ENCODE data around the gene TRAPPC4.
"Not testable (repeated sequence)": the region's sequence is repeated elsewhere in the genome, so short reads cannot be mapped to it uniquely, and the experiment has no call there.

The TRAPPC4 gene, protein sequence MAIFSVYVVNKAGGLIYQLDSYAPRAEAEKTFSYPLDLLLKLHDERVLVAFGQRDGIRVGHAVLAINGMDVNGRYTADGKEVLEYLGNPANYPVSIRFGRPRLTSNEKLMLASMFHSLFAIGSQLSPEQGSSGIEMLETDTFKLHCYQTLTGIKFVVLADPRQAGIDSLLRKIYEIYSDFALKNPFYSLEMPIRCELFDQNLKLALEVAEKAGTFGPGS

DNA sequence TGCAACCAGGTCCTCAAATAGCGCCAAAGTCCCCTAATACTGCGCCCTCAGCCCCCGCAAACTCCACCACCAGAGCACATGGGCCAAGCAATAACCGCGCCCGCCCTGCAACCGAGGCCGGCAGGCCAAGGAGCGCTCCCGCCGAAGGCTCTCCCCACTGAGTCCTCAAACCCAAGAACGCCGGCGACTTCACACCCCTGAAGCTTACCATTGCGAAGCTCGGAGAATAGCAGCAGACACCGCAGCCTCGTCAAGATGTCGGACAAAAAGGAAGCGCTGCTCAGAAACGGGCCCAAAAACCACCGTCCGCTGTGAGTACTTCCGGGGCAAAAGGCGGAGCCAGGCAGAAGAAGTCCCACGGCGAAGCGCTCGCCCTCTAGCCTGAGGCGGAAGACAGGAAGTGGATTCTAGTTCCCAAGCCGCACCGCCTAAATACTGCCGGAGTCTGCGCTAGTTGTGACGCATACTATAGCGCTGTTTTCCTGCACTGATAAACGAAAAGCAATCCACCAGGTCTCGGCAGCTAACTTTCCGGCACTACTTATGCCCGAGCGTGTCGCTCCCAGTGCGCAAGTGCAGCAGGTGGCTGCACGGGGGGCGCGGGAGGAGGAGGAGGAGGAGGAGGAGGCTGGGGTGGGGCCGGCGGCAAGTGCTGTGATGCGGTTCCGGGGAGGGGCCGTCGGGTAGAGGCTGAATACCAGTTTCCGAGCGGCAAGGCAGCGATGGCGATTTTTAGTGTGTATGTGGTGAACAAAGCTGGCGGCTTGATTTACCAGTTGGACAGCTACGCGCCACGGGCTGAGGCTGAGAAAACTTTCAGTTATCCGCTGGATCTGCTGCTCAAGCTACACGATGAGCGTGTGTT is at the start of gene TRAPPC4, which contains the start of gene RPS25:
Gene TRAPPC4 (plus strand): TSS at position 693 of the 865 bp plus-strand sequence. CDS start 30 bp downstream, at position 723.
Gene RPS25 (minus strand): TSS at position 270 of the 865 bp plus-strand sequence. CDS start 59 bp downstream, at position 211.
- DNase-seq: peak; percentile 58

DNA sequence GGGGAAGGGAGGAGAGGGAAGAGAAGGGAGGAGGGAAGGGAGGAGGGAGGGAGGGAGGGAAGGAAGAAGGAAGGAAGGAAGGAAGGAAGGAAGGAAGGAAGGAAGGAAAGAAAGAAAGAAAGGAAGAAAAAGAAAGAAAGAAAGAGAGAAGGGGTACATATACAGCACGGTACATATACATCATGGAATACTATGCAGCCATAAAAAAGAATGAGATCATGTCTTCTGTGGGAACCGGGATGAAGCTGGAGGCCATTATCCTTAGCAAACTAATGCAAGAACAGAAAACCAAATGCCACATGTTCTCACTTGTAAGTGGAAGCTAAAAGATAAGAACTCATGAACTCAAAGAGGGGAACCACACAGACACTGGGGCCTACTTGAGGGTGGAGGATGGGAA is 49.1 kb upstream of the TRAPPC4 start:
- DNase-seq: not testable (repeated sequence)

DNA sequence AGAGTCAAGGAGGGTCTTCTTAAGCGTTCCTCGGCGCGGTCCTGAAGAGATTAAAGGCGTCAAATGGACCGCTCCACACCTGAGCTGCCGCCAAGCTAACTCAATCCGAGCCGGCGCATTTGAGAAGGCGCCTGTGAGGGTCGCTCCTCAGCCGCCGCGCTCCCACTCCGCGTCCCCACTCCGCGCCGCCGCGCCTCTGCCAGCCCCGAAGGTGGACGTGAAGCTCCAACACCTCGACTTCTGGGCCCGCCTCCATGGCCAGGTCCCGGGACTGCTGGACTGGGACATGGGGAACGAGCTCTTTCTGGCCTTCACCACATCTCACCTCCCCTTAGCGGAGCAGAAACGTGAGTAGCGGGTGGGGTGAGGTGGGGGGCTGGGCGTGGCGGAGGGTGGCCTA is 46.9 kb upstream of the TRAPPC4 start, which contains the start of gene FOXR1:
Gene FOXR1 (plus strand): TSS at position 116 of the 400 bp plus-strand sequence. CDS start 171 bp downstream, at position 287.
- DNase-seq: no peak

DNA sequence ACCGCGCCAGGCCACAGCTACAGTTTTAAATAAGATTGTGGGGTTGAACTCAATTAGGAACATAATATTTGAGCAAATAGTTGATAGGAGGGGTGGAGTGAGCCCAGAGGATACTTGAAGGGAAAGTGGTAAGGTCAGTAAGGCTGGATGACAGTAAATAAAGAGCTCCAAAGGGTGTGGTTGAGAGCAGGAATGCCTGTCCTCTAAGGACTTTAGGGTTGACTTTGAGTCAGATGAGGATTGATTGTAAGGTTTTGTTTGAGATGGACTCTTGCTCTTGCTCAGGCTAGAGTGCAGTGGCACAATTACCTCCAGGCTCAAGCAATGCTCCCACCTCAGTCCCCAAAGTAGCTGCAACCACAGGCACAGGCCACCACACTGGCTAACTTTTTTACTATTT is 44.6 kb upstream of the TRAPPC4 start:
- no peak for DNase-seq

DNA sequence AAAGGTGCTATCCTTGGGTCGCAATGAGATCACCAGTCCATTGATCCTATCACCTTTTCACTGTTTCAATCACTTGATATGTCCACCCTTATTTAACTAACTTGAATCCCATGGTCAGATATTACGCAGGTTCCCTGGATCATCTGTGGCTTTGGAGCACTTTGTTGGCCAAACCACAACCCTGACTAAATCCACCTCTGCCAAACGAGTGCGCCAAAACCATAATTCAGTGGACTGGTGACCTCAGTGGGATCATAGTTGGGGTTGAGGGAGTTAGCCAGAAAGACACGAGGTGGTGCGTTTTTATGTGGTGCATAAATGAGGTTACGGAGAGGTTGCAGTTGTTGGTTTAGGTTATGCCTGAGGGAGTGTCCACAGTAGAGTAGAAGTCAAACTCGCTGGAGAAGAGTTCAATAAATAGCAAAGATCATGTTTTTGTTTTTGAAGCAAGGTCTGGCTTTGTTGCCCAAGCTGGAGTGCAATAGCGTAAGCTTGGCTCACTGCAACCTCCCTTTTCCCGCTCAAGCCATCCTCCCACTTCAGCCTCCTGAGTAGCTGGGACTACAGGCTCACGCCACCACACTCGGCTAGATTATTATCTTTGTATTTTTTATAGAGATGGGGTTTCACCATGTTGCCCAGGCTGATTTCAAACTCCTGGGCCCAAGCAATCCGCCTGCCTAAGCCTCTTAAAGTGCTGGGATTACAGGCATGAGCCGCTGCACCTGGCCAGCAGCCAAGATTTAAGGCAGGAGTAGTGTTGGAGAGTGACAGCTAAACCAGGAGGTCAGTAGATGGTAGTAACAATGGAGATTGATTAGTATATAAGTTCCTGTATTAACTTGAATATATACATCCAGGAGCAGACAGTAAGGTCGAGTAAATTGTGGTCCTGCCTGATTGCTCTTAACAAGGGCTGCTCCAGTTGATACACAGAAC is 42.5 kb upstream of the TRAPPC4 start:
- DNase-seq: no peak

DNA sequence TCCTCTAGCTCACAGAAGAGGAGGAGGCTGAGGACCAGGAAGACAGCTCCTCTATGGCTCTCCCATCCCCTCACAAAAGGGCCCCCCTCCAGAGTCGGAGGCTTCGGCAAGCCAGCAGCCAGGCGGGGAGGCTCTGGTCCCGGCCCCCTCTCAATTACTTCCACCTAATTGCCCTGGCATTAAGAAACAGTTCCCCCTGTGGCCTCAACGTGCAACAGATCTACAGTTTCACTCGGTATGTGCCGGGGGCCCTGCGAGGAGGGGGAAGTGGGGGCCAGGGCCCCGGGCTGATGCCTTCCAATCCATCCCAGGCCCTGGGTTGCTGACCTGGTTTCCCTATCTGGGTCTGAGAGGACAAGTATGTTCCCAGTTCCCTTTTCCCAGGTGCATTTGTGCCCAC is 39.1 kb upstream of the TRAPPC4 start:
- DNase-seq: no peak

DNA sequence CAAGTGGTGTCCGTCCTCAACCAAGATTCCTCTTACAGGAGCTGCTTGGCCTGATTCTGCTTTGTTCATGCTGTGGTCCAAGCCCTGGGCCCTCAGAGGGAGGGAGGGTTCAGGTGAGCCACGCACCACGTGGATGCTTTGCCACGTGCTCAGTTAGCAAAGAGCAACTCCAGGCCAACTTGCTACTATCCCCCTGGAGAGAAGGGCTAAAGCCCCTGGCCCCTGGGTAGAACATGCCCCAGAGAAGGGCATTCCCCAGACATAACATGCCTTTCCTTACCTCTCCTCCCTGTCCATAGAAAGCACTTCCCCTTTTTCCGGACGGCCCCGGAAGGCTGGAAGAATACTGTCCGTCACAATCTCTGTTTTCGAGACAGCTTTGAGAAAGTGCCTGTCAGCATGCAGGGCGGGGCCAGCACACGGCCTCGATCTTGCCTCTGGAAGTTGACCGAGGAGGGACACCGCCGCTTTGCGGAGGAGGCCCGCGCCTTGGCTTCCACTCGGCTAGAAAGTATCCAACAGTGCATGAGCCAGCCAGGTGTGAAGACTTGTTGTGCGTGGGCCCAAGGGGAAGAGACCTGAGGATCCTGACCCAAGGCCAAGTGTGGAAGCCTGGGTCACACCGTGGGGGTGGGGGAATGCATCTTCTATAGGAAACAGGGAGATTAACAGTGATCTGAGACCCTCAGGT is 38.2 kb upstream of the TRAPPC4 start:
- DNase-seq: no peak

DNA sequence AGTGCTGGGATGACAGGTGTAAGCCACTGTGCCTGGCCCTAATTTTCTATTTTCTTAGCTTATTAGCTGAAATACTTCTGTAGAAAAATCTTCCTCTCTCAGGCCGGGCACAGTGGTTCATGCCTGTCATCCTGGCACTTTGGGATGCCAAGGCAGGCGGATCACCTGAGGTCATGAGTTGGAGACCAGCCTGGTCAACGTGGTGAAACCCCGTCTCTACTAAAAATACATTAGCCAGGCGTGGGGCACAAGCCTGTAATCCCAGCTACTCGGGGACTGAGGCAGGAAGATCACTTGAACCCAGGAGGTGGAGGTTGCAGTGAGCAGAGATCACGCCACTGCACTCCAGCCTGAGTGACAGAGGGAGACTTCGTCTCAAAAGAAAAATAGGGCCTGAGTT is 34.2 kb upstream of the TRAPPC4 start:
- not testable (repeated sequence) for DNase-seq

DNA sequence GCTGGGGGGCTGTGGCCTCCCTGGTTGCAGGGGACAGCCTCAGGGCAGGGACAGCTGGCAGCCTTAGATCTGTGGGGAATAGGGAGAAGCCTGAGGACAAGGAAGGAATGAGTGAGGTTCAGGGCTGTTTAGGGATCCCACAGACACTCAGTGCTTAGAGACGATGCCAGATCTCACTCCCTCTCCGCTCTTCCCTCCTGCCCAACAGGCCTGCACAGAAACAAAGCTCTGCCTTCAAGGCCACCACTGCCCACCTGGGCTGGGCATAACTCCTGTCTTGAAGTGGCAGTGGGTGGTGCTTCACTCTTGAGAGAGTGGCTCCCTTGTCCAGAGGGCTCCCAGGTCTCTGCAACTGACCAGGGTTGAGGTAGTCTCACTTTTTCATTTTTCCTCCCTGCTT is 33.7 kb upstream of the TRAPPC4 start:
- no peak for DNase-seq

DNA sequence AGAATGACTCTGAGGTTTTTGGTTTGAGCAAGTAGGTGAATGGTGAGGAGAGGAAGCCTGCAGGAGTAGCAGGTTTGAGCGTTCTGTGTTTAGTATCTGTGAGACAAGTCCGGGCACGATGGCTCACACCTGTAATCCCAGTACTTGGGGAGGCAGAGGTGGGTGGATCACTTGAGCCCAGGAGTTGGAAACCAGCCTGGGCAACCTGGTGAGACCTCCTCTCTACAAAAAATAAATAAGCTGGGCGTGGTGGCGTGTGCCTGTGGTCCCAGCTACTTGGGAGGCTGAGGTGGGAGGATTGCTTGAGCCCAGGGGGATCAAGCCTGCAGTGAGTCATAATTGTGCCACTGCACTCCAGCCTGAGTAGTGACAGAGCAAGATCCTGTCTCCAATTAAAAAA is 30.3 kb upstream of the TRAPPC4 start:
- no peak for DNase-seq

DNA sequence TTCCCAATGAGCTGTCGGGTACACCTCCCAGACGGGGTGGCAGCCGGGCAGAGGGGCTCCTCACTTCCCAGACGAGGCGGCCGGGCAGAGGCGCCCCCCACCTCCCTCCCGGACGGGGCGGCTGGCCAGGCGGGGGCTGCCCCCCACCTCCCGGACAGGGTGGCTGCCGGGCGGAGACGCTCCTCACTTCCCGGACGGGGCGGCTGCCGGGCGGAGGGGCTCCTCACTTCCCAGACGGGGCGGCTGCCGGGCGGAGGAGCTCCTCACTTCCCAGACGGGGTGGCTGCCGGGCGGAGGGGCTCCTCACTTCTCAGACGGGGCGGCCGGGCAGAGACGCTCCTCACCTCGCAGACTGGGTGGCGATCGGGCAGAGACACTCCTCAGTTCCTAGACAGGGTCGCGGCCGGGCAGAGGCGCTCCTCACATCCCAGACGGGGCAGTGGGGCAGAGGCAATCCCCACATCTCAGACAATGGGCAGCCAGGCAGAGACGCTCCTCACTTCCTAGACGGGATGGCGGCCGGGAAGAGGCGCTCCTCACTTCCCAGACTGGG is 27.0 kb upstream of the TRAPPC4 start:
- DNase-seq: not testable (repeated sequence)

DNA sequence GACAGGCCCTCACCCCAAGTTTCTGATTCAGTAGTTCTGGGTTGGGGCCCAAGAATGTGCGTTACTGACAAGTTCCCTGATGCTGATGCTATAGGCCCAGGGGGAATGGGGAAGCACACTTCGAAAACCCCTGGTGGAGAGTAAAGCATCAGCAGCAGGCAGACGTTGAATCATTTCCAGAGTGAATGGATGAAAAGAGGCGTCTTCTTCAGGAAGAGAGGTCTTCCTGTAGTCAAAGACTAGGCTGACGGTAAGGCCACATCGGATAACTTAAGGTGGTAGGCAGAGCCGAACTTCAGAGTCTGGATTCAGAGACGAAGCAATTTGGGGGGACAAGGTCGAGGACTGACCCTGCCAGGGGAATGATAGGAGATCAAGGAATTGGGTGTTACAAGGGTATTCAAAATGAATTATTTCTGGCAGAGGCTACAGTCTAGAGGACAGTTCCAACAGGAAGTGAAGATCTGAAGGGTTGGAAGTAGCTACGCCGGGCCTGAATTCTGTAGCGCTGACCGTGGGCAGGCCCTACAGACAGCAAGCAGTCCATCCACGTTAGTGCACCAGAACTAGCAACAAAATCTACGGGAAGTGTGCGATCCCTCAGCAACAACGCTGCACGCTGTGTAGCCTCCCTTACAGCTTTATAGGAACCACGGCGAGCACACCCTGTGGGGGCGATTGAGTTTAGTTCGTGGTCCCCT is 21.5 kb upstream of the TRAPPC4 start:
- no peak for DNase-seq

DNA sequence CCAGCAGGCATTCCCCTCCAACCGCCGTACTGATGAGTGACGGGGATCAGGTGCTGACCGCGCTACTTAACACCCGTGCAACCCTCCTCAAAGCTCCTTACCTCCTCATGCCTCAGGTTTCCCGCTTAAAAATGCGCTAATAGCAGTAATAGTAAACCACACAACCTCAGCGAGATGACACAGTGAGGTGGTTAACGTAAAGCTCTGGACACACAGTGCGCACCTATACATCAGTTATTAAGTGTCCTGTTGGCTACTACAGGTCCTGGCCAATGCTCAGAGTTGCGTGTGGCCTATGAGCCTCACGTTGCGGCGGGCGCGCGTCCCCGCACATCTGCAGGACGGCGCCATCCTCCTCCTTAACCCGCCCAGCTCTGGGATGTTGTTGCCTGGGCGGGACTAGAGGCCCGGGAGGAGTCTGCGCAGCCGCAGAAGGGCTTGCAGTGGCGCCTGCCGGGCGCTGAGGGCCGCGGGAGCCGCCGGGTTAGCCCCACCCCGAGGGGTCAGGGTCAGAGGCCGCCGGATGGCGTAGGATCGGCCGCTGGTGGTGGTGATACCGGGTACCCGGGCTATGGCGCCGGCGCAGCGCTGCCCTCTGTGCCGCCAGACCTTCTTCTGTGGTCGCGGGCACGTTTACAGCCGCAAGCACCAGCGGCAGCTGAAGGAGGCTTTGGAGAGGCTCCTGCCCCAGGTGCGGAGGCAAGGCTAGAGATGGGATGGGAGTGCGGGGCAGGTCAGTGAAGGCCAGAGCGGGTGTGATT is 20.8 kb upstream of the TRAPPC4 start, which contains the start of gene CENATAC:
Gene CENATAC (plus strand): TSS at position 512 of the 761 bp plus-strand sequence. CDS start 60 bp downstream, at position 572.
- peak; percentile 19 for DNase-seq

DNA sequence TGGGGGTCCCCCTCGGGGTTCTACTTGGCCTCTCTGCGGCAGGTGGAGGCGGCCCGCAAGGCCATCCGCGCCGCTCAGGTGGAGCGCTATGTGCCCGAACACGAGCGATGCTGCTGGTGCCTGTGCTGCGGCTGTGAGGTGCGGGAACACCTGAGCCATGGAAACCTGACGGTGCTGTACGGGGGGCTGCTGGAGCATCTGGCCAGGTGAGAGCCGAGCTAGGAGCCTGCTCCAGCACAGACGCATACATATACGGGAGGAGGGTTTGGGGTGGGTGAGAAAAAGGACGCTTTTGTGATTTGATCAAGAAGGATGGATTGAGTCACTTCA is 20.2 kb upstream of the TRAPPC4 start:
- no peak for DNase-seq

DNA sequence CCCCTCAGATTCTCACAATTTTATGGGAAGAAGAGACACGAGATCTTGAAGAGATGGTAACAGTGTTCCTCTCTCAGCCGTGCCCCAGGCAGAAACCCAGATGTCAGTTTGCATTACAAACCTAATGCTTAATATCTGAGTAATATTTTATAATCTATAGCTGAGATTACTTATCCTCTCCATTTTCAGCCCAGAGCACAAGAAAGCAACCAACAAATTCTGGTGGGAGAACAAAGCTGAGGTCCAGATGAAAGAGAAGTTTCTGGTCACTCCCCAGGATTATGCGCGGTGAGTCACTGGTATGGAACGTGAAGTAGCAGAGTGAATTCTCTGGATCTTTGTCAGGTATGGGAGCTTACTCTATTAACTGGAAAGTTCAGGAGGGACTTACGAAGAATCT is 19.7 kb upstream of the TRAPPC4 start:
- DNase-seq: no peak

DNA sequence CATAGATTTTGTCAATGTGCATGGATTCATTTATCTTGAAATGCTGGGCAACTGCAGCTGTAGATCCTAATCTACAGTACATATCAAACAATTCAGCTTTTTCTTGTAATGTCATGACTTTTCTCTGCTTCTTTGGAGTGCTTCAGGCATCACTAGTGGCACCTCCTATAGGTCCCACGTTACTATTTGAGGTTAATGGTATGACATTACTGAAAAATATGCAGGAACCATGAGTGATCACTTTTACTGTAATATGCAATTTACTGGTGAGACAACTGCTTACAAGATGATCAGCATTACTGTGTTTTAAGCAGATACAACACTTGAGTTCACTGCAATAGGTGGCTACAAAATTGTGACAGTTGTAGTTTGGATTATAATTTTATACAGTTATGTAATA is 17.7 kb upstream of the TRAPPC4 start:
- no peak for DNase-seq

DNA sequence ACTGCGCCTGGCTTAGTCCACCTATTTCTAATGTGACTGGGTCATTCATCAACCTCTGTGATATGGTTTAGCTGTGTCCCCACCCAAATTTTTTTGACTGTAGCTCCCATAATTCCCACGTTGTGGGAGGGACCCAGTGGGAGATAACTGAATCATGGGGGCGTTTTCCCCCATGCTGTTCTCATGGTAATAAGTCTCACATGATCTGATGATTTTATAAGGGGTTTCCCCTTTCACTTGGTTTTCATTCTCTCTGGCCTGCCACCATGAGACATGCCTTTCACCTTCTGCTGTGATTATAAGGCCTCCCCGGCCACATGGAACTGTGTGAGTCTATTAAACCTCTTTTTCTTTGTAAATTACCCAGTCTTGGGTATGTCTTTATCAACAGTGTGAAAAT is 11.9 kb upstream of the TRAPPC4 start:
- DNase-seq: no peak

DNA sequence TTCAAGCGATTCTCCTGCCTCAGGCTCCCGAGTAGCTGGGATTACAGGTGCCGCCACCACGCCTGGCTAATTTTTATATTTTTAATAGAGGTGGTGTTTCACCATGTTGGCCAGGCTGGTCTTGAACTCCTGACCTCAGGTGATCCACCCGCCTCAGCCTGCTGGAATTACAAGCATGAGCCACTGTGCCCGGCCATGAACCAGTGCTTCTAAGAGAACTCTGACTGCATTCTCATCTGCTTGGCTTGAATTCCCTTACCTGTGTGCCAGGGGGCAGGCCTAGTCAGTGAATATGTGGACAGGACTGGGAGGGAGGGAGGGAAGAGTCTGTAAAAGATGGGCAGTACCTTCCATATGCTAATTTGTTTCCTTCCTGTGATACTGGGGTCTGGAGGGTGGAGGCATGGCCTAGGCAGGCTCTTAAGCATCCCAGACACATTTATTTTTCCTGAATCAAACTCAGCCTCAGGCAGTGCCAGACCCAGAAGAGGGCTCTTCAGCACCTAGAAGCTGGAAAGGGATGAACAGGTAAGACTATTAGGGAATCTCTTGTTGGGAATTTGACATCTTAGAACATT is 7.0 kb upstream of the TRAPPC4 start:
- DNase-seq: no peak

DNA sequence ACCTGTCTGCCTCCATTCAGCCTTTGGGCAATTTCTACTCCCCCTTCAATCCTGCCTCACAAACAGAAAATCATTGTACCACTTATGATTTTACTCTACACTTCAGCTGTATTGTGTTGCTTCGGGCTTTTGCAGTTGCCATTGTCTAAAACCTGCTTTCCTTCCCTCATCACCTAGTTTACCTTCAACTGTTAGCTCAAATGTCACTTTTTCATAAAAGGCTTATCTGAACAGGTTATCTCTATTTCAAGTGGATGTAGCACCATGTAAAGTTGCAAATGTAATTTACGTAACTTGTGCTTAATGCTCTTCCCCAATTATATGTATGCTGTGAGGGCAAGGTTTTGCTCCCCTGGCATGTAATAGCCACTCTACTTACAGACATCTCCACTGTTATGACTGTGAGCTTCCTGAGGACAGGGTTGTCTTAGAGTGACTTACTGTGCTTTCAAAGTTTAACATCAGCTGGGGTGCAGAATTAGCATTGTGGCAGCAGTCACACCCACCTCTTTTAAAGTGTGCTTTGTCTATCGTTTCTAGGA is 5.9 kb upstream of the TRAPPC4 start:
- DNase-seq: no peak
